ENCODE measurements around the gene KPNB1. TPM values are rescaled to one million over a fixed set of nuclear protein-coding genes. Genes with fewer than 3 reads are reported as not detected.

Gene KPNB1
- total RNA-seq, 1 donor from 2014 or later = 642 TPM

GRCh38 chr17:47698749-47699535 lies 49.2 kb downstream of the KPNB1 start:
- peak; percentile 99 for TF ChIP-seq CTCF (conservative IDR thresholded peaks at IDR 0.05)
- H3K27ac Mint-ChIP-seq (ENCODE audit: unreplicated experiment) = no peak overlapping the region

GRCh38 chr17:47699536-47699840 lies 49.8 kb downstream of the KPNB1 start:
- no peak for TF ChIP-seq CTCF (conservative IDR thresholded peaks at IDR 0.05)
- Mint-ChIP-seq H3K36me3 (ENCODE audit: low read depth) (no peaks in the 10 kb centered on the region), H3K27me3 (ENCODE audit: low read depth) (no peaks in the 10 kb centered on the region), H3K4me3 (no peak overlapping the region), H3K27ac (ENCODE audit: unreplicated experiment) (no peak overlapping the region), H3K9me3 (no peaks in the 10 kb centered on the region), H3K4me1 (peaks cover 33% of the 10 kb centered on the region)
- DNase-seq (ENCODE audit: low read depth, low spot score) = no peak

More at GRCh38 chr17:47698749-47699535, 49.2 kb downstream of the KPNB1 start:
- Mint-ChIP-seq H3K4me1 (peaks cover 31% of the 10 kb centered on the region), H3K9me3 (no peaks in the 10 kb centered on the region), H3K36me3 (ENCODE audit: low read depth) (no peaks in the 10 kb centered on the region), H3K4me3 (peak overlapping the region; percentile 82), H3K27me3 (ENCODE audit: low read depth) (no peaks in the 10 kb centered on the region)
- DNase-seq (ENCODE audit: low read depth, low spot score) = peak; percentile 76

- Mint-ChIP-seq H3K4me1 (peaks cover 35% of the 10 kb centered on the region), H3K27ac (ENCODE audit: unreplicated experiment) (no peak overlapping the region), H3K4me3 (peak overlapping the region; percentile 20), H3K27me3 (ENCODE audit: low read depth) (no peaks in the 10 kb centered on the region), H3K36me3 (ENCODE audit: low read depth) (no peaks in the 10 kb centered on the region), H3K9me3 (no peaks in the 10 kb centered on the region)
- no peak for DNase-seq (ENCODE audit: low read depth, low spot score)
- TF ChIP-seq CTCF (conservative IDR thresholded peaks at IDR 0.05) = no peak
These were observed 51.0 kb downstream of the KPNB1 start for GRCh38 chr17:47700471-47701449.

- no peak overlapping the region for H3K4me3 Mint-ChIP-seq
- no peaks in the 10 kb centered on the region for H3K9me3 Mint-ChIP-seq
- H3K4me1 Mint-ChIP-seq = peaks cover 36% of the 10 kb centered on the region
- DNase-seq (ENCODE audit: low read depth, low spot score) = no peak
- no peak overlapping the region for H3K27ac Mint-ChIP-seq (ENCODE audit: unreplicated experiment)
- no peaks in the 10 kb centered on the region for H3K36me3 Mint-ChIP-seq (ENCODE audit: low read depth)
- no peaks in the 10 kb centered on the region for H3K27me3 Mint-ChIP-seq (ENCODE audit: low read depth)
- TF ChIP-seq CTCF (conservative IDR thresholded peaks at IDR 0.05) = no peak
These were observed 51.9 kb downstream of the KPNB1 start for GRCh38 chr17:47701608-47702007.

- no peak overlapping the region for H3K4me3 Mint-ChIP-seq
- H3K36me3 Mint-ChIP-seq (ENCODE audit: low read depth) = no peaks in the 10 kb centered on the region
- no peaks in the 10 kb centered on the region for H3K9me3 Mint-ChIP-seq
- H3K4me1 Mint-ChIP-seq = peaks cover 38% of the 10 kb centered on the region
- H3K27me3 Mint-ChIP-seq (ENCODE audit: low read depth) = no peaks in the 10 kb centered on the region
- no peak for TF ChIP-seq CTCF (conservative IDR thresholded peaks at IDR 0.05)
- H3K27ac Mint-ChIP-seq (ENCODE audit: unreplicated experiment) = no peak overlapping the region
- DNase-seq (ENCODE audit: low read depth, low spot score) = no peak
These were observed 52.8 kb downstream of the KPNB1 start for GRCh38 chr17:47702391-47702995.
